Fibroblast of skin of abdomen (primary cell): Measurements from ENCODE around the gene PSMC4. TPM values are rescaled to one million over a fixed set of nuclear protein-coding genes. Genes with fewer than 3 reads are reported as not detected.

Source experiments
- DNase-seq: peaks from one replicate; pipeline ENCODE4 v3.0.0-alpha.2; 2013
- polyA plus RNA-seq, 2 experiments: library from polyadenylated mRNA; unstranded; fragments of 120-200 nt; gene quantifications; one replicate each; pipeline ENCODE4 v1.2.1, GENCODE V29; 2013; ENCODE audit not compliant: insufficient read length in 2 of 2

The PSMC4 gene
- polyA plus RNA-seq (2013, experiment 1 of 2; ENCODE audit: insufficient read length) = 101 TPM
- polyA plus RNA-seq (2013, experiment 2 of 2; ENCODE audit: insufficient read length) = 103 TPM

DNA sequence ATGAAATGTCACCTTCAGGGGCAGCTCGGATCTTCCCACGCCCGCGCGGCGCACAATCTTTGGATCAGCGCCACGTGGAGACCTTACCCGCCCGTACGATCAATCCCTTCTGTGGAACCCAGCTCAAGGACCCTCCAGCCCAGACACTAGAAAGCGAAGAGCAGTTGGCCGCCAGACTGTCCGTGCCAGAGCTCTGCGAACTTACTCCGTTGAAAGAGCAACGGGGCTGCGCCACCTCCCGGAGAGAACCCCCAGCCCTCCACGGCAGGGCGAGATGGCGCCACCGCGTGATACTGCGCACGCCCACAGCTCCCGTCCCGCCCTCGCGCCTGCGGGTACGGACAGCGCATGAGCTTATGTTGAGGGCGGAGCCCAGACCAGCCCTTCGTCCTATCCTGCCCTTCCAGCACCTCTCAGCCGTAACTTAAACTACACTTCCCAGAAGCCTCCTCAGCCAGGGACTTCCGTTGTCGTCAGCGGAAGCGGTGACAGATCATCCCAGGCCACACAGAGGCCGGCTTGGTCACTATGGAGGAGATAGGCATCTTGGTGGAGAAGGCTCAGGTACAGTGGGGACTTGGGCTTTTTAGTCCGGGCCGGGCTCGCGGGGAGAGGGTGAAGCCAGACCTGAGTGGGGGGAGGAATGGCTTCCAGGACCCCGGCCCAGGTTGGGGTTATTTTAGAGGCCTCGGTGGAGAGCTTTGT lies at the start of gene PSMC4:
TSS of gene PSMC4 (plus strand) at position 491 of the 705 bp plus-strand sequence. CDS start at position 529, 38 bp downstream.
- peak; percentile 99 for DNase-seq

DNA sequence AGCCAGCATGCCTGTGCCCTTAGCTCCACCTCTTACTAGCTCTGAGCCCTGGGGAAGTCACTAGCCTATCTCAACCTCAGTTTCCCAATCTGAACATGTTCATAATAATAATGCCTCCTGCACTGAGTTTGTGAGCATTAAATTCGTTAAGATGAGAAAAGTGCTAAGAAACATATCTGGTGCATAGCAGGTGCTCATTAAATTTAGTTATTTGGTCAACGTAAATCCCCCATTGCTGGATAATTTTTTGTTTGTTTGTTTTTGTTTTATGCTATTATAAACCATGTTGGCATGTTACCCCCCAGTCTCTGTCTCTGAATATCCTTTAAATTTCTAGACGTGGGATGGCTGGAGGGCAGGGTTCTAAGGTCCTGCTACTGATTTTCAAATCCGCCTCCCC lies 47.1 kb upstream of the PSMC4 start:
- DNase-seq = no peak

DNA sequence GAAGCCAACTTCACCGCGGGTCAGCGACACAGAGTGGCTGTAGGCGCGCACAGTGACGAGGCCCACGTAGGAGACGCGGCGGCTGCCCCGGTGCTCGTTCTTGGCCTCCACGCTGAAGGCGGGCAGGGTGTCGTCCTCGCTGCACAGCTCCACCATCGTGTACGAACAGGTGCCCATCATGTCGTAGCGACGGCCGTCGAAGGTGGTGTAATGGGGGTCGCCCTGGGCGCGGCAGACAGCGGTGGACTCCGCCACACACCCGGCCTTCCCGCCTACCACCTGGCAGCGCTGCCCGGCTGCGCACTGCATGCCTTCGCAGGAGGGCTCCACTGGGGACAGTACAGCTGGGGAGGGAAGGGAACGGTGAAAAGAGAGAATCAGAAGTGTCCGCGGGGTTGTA lies 46.6 kb upstream of the PSMC4 start:
- no peak for DNase-seq

DNA sequence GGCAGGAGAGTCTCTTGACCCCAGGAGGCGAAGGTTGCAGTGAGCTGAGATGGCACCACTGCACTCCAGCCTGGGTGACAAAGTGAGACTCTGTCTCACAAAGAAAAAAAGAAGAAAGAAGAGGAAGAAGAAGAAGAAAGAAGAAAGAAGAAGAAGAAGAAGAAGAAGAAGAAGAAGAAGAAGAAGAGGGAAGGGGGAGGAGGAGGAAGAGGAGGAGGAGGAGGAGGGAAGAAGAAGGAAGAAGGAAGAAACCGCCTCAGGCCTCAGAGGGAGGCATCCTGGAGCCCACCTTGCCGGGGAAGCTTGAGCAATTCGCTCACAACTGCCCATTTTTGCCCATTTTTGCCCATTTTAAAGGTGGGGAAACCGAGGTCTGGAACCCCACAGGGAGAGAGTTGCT lies 46.0 kb upstream of the PSMC4 start:
- no peak for DNase-seq

DNA sequence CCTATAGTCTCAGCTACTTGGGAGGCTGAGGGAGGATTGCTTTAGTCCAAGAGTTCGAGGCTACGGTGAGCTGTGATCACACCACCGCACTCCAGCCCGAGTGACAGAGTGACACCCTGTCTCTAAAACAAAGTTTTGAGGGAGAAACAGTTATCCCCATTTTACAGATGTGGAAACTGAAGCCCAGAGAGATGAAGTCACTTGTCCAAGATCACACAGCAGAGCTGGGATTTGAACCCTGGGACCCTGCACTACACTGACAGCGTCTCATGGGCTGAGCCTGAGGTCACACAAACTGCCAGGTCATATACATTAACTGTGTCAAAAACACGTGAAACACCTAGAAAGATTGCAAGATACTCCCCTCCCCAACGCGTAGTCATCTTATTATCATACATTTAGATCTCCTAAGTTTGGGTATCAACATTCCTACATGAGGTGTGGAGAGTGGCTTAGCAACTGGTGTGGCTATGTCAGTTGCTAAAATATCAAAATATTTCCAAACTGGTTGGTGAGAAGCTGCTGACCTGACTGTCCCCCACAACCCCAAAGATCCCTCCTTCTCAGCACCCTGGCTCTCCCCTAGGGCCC lies 44.7 kb upstream of the PSMC4 start:
- DNase-seq = no peak

DNA sequence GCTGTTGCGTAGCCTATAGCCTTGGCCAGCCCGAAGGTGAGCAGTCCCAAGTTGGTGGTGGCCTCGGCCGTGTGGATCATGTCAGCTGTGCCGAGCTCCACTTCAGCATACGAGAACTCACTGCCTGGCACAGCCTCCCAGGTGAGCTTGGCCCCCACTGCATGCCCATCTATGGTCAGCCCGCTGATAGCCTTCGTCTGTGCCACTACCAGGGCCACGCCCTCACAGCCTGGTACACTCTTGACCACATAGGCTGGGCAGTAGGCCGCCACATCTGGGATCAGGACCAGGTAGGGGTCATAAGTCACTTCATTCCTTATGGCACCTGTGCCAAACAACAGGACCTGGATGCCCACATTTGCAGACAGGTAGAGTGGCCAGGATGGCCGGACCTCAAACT lies 43.9 kb upstream of the PSMC4 start:
- no peak for DNase-seq

DNA sequence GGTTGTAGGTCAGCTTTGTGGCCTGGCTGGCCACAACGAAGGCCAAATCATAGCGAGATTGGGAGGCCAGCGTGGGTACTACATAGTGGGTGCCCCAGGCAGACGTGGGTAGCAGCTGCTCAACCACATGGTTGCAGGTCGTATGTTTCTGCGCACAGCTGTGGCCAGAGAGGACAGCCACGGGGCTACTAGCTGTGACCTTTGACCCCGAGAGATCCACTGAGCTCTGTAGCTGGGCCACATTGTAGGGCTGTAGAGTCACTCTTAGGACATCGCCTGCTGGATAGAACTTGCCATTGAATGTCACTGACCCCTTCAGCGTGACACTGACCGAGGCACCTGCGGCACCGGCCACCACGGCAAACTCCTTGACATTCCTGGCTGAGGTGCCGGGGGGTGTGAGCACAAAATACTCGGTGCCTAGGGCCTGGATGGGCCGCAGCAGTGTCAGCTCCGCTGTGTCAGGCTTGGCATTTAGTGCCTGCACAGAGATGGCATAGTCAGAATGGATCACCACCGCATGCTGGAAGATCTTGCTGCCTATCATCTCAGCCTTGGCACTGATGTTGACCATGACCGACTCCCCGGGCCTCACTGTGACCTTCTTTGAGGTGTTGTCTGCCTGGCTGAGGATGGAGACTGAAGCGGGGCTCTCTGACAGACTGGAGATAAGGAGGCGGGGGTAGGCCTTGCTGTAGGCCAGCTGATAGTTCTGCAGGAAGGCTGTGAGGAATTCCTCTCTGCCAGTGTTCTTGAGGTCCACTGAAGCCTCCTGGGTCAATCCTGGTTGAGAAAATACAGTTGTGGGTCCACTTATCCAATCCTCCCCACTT lies 43.2 kb upstream of the PSMC4 start:
- no peak for DNase-seq

DNA sequence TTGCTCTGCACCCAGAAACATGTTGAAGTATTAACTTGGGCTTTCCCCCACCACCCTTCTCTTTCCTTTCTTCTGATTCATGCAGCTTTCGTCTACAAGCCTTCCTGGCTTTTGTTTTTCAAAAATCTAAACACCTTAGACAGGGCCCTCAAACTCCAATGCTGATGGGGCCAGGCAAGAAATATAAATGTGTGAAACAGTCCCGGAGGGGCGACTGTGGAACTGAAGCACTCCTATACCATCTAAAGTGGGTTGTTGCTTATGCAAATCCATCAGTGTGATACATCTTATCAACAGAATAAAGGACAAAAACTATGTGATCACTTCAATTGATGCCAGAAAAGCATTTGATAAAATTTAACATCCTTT lies 42.6 kb upstream of the PSMC4 start:
- DNase-seq = no peak

DNA sequence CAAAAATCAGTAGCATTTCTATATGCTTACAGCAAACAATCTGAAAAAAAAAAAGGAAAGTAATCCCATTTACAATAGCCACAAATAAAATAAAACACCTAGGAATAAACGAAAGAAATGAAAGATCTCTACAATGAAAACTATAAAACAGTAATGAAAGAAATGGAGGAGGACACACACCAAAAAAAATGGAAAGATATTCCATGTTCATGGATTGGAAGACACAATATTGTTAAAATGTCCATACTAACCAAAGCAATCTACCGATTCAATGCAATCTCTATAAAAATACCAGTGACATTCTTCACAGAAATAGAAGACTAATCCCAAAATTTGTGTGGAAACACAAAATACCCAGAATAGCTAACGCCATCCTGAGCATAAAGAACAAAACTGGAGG lies 41.2 kb upstream of the PSMC4 start:
- DNase-seq = no peak

DNA sequence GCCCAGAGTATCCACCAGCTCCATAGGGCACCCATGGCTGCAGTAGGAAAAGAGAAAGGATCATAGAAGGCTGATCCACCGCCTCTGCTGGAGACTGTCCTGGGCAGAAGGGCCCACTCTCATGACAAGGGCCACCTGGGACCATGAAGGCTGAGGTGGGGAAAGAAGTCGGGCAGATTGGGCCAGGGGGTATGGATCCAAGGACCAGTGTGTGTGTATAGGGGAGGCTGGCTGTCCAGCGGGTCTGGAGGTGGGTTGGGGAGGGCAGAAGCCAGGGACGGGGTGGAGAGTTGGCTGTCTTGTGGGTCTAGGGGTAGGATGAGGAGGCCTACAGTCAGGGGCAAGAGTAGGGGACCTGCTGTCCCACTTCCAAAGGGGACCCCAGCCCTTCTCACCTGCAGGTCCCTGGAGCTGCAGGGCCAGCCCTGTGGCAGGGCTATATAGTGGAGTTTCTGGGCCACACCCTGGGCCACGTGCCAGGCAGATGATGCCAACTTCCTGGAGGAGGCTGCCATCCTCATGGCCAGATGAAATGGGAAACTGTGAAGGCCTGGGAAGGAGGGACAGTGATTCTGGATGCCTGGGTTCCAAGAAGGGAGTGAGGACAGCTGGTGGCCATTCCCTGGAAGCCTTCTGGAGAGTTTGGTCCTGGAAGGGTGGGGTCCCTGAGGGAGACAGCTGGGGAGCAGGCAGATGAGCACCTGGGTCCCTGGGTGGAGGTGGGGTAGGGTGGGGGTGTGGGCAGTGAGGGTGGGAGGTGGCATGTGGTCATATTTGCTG lies 36.2 kb upstream of the PSMC4 start, which contains the start of gene FCGBP:
TSS of gene FCGBP (minus strand) at position 51 of the 780 bp plus-strand sequence.
- no peak for DNase-seq

DNA sequence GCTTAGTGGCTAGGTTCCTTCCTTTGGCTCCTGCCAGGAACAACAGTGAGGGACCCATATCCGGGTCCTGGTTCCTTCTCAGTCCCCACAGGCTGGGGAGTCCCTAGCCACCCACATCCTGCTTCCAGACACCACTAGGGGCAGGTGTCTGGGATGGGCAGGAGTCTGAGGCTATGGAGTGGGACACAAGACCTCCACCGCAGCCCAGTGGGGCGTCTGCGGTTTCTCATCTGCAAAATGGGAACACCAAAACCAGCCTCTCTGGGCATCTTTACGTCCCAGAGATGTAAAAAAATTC lies 35.7 kb upstream of the PSMC4 start:
- no peak for DNase-seq

DNA sequence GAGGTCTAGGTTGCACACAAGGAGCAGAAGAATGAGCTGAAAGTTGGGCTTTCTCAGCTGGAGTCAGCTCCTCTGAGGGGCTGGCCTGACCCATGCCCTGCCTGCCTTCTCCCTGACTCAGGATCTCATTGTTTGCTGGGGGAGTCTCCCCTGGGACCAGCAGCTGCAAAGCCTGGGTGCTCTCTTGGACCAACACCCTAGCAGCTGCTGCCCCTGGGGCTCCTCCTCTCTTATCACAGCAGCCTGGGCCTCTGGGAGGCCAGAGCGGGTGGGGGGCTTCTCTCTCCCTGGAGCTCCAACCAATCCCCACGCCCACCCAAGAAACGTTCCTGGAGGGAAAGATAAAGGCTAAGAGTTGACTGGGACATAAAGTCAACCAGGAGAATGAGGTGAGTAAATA lies 34.9 kb upstream of the PSMC4 start:
- no peak for DNase-seq

DNA sequence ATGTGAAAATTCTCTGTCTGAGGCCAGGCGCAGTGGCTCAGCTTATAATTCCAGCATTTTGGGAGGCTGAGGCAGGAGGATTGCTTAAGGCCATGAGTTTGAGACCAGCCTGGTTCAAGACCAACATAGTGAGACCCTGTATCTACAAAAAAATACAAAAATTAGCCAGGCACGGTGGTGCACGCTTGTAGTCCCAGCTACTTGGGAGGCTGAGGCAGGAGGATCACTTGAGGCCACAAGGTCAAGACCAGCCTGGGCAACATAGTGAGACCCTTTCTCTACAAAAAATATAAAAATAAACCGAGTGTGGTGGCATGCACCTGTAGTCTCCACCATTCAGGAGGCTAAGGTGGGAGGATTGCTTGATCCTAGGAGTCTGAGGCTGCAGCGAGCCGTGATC lies 34.3 kb upstream of the PSMC4 start:
- DNase-seq = no peak

DNA sequence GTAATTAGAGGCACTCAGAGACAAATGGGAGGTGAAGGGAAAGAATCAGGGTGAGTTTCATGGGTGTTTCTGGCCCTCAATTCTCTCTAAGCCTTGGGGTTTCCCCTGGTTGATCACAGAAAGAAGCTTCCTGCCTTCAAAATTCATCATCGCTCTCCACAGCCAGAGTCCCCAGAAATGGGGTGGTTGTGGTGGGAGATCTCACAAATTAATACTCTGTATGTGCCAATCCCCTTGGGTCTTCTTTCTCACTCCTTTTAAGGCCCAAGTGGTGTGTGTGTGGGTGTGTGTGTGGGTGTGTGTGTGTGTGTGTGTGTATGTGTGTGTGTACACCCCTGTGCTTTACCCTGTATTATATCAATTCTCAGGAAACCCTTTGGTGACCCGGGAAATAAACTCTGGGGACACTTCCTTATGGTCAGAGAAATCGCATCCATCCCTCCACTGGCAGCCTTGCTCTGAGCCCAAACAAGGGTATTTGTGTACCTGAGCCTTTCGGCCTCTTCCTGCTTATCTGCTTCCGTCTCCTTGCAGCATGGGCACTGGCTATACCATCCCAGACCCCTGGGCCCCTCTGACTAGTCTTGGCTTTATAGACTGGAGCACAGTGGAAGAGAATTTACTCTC lies 33.8 kb upstream of the PSMC4 start:
- DNase-seq = no peak

DNA sequence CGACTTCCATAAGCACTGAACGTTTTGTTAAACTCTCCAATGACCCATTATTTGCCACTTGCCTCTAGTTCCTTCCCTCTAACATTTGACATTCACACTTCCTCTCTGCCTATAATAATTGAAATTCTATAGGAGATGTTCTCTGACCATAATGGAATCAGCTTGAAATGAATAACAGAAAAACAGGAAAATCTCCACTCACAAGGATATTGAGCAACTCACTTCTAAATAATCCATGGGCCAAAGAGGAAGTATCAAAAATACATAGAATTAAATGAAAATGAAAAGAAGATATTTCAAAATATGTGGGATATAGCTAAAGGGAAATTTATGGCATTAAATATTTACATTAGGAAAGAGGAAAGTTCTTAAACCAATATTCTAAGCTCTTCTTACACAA lies 33.2 kb upstream of the PSMC4 start:
- no peak for DNase-seq

DNA sequence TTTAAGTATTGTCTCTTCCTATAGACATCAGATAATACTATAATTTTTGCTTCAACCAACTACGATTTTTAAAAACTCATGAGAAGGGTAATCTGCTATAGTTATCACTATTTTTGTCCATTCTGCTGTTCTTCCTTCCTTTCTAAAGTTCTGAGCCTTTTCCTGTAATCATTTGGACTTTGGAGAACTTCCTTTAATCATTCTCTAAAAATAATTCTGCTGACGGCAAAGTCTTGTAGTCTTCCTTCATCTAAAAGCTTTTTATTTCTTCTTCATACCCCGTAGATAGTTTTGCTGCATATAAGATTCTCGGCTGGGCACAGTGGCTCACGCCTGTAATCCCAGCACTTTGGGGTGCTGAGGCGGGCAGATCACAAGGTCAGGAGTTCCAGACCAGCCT lies 31.4 kb upstream of the PSMC4 start:
- no peak for DNase-seq

DNA sequence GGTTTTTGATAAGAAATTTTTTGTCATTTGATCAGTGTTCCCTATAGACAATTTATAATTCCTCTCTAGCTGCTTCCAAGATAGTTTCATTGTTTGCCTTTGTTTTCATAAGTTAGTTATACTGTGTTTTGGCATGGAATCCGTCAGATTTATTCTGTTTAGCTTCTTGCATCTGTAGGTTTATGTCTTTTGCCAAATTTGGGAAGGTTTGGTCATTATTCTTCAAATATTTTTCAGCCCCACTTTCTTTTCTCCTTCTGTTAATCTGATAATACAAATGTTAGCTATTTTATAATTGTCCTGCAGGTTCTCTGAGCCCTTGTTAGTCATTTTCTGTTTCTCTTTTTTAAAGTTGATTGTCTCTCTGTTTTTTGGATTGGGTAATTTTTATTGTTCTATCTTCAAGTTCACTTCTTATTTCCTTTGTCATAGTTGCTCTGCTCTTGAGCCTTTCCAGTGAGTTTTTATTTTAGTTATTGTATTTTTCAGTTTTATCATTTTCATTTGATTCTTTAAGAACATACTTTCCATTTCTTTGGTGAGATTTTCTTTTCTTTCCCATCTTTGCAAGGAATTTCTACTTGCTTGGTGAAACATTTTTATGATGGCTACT lies 30.6 kb upstream of the PSMC4 start:
- DNase-seq = no peak

DNA sequence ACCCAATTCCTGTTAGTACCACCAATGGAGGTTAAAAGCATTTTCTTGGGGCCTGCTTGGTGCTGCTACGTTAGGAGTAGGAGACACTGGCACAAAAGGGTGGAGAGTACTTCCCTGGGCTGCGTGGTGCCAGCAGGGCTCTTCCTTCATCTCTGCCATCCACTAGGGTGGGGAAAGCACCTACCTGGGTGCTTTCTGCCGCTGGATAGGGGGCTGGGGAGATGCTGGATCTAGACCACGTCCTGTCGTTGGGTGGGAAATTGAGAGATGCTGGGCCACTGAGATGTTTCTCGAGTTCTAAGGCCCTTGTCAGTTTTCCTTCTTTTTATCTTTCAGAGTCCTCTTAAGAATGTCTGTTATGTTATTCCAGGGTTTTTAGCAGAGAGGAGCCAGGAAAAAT lies 29.8 kb upstream of the PSMC4 start:
- no peak for DNase-seq

DNA sequence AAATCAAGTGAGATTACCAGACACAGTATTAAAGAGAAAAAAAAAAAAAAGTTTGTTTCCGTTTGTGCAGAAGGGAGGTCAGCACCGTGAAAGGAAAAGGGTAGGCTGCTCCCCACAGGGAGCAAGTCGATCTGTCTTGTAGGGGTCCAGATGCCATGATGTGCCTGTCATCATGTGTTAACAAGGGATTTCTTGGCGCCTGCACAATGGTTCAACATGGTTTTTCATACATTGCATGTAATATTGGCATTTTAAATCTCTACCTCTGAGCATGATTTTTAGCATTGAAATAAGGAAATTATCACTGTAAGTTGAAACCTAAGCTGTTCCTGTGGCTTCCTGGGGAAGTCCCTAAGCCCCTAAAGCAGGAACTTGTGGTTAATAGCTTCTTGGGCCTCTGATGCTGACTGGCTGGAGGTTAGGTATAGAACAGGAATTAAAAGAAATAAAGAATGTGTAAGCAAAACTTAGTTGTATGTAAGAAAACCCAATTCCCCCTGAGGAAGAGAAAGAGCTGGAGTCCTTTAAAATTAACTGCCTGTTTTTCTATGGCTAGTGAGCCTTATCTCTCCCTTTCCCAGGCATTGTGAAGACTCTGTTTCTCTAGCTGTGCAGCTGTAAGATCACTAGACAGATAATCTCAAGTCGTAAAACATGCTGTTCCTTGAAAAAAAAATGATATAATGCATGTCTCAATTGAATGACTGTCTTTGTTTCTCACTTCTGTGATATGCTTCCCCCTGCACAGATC lies 29.2 kb upstream of the PSMC4 start:
- DNase-seq = peak; percentile 29

DNA sequence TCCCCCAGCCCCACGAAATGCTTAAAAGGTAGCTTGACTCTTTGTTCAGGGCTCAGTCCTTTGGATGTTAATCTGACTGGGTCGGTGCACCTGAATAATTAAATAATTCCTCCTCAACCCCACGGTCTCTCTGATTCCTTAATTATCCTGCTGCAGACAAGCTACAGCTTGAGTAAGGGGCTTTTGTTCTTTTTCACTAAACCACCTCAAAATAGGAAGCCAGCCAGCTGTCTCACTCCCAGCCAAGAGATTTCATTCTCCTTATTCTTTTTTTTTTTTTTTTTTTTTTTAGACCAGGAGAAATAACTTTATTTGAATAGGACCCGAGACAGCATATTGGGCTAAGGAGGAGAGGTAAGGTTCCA lies 28.6 kb upstream of the PSMC4 start:
- no peak for DNase-seq

DNA sequence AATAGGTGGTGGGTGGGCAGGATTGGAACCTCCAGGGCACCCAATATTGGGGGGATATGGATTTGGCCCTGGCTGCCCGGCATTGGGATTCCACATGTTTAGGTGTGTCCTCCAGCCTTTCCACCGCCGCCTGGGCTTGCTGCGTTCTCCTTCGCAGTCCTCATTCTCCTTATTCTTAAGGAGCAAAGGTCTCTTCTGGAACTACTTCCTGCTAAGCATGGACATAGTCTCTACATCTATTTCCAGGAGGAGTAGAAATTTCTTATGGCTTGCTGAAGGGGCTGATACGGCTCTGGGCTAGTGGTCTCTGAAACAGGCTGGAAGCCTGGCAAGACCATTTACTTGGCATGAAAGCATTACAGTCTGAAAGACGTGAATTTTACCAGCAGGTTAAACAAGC lies 27.4 kb upstream of the PSMC4 start:
- DNase-seq = no peak
